Measurements from ENCODE around the gene PLAAT1. TPM values are rescaled to one million over a fixed set of nuclear protein-coding genes. Genes with fewer than 3 reads are reported as not detected.

Gene PLAAT1
- total RNA-seq, 1 experiment from 2014 or later = not detected

DNA sequence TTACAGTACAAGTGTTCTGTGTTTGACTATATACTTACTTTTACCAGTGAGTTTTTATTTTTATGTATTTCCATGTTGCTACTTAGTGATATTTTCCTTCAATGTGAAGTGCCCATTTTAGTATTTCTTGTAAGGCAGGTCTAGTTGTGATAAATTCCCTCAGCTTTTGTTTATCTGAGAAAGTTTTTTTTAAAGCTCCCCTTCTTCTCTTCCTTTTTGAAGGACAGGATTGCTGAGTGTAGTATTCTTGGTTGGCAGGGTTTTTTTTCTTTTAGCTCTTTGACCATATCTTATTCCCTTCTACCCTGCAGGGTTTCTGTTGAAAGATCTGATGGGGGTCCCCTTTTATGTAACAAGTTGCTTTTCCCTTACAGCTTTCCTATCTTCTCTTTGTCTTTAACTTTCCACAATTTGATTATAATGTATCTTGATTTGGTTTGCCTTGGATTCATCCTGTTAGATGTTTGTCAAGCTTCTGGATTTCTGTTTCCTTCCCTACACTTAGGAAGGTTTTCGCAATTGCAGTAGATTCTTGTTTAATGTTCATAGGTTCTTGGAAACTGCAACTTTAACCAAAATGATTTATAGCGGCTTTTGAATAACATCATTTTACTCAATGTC lies 7.9 kb downstream of the PLAAT1 start:
- in situ Hi-C loops (cut with HindIII; ENCODE audit: low sequenced_read_pairs) = no loop called here
- DNase-seq (ENCODE audit: low spot score) = no peak

DNA sequence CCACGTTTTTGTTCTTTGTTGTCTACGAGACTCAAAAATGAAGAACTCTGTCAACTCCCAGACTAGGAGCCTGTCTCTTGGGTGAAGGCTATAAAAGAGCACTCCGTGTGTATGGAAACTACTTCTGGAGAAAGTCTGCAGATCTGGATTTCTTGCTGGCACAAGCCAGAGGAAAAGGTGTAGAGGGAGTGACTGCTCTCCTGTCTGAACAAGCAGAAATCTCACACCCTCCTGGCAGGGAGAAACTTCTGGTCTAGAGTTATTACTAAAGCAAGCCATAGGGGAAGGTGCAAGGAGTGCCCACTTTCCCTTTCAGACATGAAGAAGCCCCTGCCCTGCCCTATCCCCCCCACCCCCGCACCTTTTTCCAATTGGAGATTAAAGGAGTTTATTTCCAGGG lies 9.5 kb downstream of the PLAAT1 start:
- no peak for DNase-seq (ENCODE audit: low spot score)
- in situ Hi-C loops (cut with HindIII; ENCODE audit: low sequenced_read_pairs) = no loop called here

DNA sequence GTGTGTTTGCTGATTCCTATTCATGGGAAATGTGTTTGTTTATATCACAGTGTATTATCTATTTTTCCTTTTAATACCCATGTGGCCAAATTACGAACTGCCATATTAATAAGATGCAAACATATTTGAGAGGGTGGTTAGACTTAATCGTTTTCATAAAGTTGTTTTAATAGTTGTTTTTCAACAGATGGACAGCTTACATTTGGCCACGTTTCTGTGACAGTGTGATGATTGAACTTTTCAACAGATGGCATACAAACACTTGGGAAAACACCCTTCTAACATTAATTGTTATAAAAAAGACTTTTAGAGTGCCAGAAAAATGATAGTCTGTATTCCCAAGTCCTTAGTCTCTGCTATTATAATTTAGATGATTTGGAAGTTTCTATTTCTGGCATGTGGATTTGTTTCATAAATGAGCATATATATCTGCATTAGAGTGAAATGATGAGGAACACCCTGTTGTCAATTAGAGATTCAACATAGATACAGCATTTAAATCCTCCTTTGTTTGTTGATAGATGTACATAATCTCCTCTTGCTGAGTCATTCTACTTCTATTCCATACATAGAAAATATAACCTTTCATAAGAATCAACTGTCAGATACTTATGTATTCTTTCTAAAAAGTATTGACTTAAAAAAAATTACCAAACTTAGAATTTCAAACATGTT lies 13.1 kb downstream of the PLAAT1 start:
- in situ Hi-C loops (cut with HindIII; ENCODE audit: low sequenced_read_pairs) = no loop called here

DNA sequence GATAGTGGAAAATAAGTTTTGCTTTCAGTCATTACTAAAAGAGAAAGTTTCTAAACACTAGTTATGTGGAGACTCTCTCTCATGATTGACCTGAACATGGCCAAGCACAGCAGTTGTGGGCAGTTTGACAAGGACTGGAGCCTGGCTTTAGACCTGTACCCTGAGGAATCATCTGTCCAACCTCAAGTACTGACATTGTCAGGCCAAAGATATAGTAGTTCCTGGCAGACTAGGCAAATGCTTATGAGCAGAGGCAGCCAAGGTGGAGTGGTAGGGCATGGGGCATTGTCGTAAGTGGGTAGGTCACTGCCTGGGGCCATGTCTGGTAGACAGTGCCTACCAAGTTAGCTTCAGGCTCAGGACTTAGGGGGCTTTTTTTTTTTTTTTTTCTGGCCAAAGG lies 20.9 kb downstream of the PLAAT1 start:
- in situ Hi-C loops (cut with HindIII; ENCODE audit: low sequenced_read_pairs) = no loop called here

More for the DNA sequence above, 13.1 kb downstream of the PLAAT1 start:
- DNase-seq (ENCODE audit: low spot score) = no peak

GRCh38 chr3:193262707-193263106 lies 21.7 kb downstream of the PLAAT1 start:
- DNase-seq (ENCODE audit: low spot score) = no peak
- in situ Hi-C loops (cut with HindIII; ENCODE audit: low sequenced_read_pairs) = no loop called here

More for the DNA sequence above, 20.9 kb downstream of the PLAAT1 start:
- no peak for DNase-seq (ENCODE audit: low spot score)

- no peak for DNase-seq (ENCODE audit: low spot score)
- in situ Hi-C loops (cut with HindIII; ENCODE audit: low sequenced_read_pairs) = no loop called here
Measured at GRCh38 chr3:193269343-193270028, 28.5 kb downstream of the PLAAT1 start.

DNA sequence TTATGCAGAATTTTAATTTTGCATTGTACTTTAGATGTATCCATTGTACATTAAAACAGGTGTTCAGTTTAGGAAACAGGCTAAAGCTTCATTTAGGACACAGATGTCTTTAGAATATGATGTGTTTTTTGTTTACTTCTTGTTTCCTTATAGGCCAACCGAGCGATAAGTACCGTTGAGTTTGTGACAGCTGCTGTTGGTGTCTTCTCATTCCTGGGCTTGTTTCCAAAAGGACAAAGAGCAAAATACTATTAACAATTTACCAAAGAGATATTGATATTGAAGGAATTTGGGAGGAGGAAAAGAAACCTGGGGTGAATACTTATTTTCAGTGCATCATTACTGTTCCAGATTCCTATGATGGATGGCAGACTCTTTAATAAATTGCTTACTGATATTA lies 29.4 kb downstream of the PLAAT1 start:
- in situ Hi-C loops (cut with HindIII; ENCODE audit: low sequenced_read_pairs) = no loop called here
- no peak for DNase-seq (ENCODE audit: low spot score)

DNA sequence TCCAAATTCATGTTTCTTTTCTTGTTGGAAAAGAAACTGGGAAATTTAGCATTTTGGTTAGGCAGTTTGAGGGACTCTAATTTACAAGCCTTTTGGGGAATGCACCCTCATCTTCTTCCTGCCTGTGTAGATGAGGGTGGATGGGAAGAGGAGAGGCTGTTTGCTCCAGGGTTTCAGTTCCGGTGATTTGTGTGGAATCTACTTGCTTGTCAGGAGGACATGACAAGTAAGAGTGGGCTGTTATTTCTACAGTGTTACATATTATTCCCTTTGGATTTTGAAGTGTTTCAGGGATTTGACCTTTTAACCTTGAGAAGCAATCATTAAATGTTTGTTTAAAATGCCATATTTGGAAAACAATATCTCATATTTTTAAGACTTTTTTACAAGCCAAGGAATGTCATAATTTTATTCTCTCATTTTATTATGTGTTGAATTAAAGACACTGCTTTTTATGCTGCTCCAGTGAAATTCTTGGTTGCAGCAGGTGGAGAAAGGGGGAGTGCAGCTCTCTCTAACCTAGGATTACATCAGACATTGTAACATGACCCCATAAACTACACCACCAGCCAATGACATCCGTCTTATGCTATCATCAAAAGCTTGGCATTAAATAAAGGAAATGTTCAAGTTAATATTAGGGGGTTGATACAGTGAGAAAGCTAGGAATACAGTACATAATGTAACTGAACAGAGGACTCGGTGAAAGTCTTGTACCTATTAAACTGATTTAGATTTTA lies 30.2 kb downstream of the PLAAT1 start:
- DNase-seq (ENCODE audit: low spot score) = no peak
- in situ Hi-C loops (cut with HindIII; ENCODE audit: low sequenced_read_pairs) = no loop called here

DNA sequence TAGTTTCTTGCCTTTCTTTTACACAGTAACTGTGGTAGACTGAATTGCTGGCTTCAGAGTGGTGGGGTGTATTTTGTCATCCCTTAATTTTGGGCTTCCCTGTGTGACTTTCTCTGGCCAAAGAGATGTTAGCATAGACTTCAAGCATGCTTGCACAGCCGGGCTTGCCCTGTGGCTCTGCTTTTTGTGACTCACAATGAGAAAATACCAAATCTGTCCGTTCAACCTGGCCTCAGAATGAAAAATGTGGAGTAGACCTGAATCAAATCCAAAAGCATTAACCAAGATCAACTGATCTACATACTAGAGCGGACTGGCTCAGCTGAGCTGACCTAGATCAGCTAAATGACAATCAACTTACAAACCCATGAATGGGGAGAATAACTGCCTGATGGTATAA lies 51.4 kb downstream of the PLAAT1 start:
- in situ Hi-C loops (cut with HindIII; ENCODE audit: low sequenced_read_pairs) = no loop called here
- DNase-seq (ENCODE audit: low spot score) = no peak

DNA sequence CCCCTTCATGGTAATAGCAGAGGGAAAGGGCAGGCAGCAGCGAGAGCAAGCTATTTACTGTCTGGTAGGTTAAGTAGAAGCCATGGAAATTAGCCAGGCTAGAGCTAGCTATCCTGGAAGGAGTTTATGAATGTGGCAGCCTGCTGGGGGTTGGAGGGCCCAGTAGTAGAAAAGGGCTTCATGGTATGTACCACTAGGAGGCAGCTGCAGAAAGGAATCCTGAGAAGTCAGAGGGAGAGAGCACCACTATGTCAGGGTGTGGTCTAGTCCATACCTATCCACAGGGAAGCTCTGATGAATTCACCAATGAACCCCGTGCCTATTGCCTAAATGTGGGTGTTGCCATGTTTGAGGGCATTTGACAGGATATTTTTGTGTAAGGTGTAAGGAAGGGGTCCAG lies 55.0 kb downstream of the PLAAT1 start:
- in situ Hi-C loops (cut with HindIII; ENCODE audit: low sequenced_read_pairs) = no loop called here

DNA sequence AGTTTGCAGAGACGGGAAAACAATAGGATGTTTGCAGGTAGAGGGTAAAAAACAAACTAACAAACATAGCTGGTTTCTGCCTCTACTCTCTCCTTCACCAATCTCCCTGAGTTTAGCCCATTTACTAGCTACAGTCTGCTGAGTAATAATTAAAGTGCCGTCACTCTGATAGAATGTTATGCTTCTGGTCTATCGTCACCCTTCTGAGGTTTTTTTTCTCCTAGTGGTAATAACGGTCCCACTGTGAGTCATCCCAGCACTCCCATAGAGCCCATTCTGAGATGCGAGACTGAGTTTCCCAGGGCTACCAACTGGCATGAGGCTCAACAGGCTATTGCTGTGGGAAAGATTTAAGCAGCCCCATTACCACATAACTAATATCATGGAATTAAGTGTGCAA lies 56.4 kb downstream of the PLAAT1 start:
- in situ Hi-C loops (cut with HindIII; ENCODE audit: low sequenced_read_pairs) = no loop called here
- DNase-seq (ENCODE audit: low spot score) = no peak

More for the DNA sequence above, 55.0 kb downstream of the PLAAT1 start:
- DNase-seq (ENCODE audit: low spot score) = no peak

- in situ Hi-C loops (cut with HindIII; ENCODE audit: low sequenced_read_pairs) = no loop called here
- no peak for DNase-seq (ENCODE audit: low spot score)
Measured at GRCh38 chr3:193301433-193301832, 60.4 kb downstream of the PLAAT1 start.

DNA sequence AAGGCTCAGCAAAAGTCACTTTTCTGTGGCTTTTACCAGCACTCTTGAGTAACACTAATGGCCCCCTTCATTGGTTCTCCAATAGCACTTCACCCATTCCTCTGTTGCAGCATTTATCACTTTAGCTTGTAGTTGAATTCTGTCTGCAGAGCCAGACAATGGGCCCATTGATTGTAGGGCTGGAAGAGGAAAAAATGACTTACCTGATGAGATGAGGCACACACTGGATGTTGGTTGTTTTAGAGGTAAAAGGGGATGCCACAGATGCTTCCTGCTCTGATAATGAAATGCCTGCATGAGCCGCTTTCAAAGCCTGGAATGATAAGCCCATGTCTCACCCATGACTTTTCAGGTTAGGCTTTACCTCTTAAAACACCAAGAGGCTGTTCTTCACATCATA lies 64.3 kb downstream of the PLAAT1 start:
- in situ Hi-C loops (cut with HindIII; ENCODE audit: low sequenced_read_pairs) = no loop called here
- no peak for DNase-seq (ENCODE audit: low spot score)

- in situ Hi-C loops (cut with HindIII; ENCODE audit: low sequenced_read_pairs) = no loop called here
- no peak for DNase-seq (ENCODE audit: low spot score)
Measured at GRCh38 chr3:193310914-193311723, 70.1 kb downstream of the PLAAT1 start.

- in situ Hi-C loops (cut with HindIII; ENCODE audit: low sequenced_read_pairs) = no loop called here
- no peak for DNase-seq (ENCODE audit: low spot score)
Measured at GRCh38 chr3:193313061-193313958, 72.3 kb downstream of the PLAAT1 start.

- no peak for DNase-seq (ENCODE audit: low spot score)
- in situ Hi-C loops (cut with HindIII; ENCODE audit: low sequenced_read_pairs) = no loop called here
Measured at GRCh38 chr3:193314161-193314560, 73.1 kb downstream of the PLAAT1 start.

- in situ Hi-C loops (cut with HindIII; ENCODE audit: low sequenced_read_pairs) = no loop called here
- DNase-seq (ENCODE audit: low spot score) = no peak
Measured at GRCh38 chr3:193317682-193318300, 76.8 kb downstream of the PLAAT1 start.

All from G401 (cell line).